ENCODE measurements around the gene ABCC8.

ABCC8 gene

GRCh38 chr11:17476317-17477083 lies at the start of gene ABCC8:
Gene ABCC8 (minus strand): TSS chr11:17476845. CDS start chr11:17476776, 69 bp downstream.
- no peak for DNase-seq (ENCODE audit: low spot score)

DNA sequence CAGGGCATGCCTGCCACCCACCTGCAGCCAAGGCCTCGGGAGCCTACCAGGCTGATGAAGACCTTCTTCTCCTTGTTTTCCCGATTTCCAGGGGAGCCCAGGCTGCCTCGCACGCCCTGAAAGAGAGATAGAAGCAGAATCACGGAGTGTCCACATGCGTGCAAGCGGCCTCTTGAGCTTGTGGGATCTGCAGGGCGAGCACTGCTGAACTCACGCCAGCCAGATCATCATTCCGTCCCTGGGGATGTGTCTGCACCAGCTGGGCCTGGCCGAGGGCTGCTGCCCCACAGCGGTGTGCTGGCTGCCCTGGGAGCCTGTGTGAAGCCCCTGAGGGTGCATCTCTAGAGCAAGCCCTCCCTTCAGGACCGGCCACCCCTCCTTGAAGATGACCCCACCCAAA lies 49.7 kb upstream of the ABCC8 start:
- no peak for DNase-seq (ENCODE audit: low spot score)

- no peak for DNase-seq (ENCODE audit: low spot score)
Measured at GRCh38 chr11:17525570-17525969, 48.9 kb upstream of the ABCC8 start.

DNA sequence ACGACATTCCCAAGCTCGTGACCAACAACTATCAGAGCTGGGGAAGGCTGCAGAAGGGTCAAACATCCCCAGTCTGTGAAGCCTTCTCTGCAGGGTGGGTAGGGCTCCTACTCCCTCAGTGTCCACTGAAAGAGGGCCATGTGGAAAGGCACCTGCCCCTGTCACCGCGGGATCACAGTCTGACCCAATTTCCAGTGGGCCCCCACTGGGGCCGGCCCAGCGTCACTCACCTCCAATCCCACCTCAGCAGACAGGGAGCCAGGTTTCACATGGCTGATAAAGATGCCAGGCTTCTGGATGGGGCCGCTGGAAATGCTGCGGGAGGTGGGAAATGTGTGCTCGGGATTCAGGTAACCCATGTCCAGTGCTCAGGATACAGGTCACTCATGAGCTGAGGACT lies 47.6 kb upstream of the ABCC8 start:
- DNase-seq (ENCODE audit: low spot score): no peak

DNA sequence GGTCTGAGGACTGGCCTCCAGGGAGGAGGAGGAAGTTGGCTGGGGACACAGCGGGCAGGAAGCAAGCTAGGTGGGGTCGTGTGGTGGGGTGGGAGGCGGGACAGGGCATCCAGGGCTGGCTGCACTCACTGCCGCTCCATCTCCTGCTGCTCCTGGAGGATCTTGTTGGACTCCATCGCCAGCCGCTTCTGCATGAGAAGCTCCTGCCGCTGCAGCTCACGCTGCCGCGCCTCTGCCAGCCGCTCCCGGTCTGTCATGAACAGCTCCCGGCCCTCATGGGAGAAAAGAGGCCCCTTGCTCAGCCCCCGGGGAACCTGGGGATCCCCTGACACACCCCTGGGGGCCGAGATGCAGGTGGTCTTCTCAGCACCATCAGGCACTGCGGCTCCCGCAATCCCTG lies 46.0 kb upstream of the ABCC8 start:
- no peak for DNase-seq (ENCODE audit: low spot score)

DNA sequence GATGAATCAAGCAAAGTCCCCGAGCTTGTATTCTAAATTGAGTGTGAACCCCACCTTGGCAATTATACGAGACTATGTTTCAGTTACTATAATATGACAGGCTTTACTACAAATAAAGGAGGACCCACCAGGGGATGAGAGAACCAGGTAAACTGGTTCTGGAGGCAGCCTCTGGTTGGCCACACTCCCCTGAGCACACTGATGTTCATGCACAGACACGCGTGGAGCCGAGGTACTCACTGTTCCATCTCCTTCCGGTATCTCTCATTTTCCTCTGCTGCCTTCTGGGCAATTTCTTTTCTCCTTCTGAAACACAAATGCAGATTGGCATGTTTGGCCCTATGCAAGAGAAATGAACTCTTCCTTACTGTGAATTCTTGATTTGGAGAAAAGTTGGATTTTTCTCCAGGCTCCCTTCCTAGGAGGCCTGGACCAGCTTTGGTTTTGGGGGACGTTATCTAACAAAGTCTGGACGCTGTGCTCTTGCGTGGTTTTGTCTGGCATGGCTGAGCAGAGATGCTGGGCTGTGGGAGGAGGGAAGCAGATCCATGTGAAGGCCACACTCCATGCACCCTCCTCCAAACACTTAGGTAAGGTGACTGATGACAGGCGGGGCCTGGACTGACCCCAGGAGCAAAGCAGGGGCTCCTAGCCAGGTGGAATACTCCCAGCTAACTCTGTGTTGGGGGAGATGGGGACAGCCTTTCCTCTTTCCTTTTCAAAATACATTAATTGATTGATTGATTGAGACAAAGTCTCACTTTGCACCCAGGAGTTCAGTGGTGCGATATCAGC lies 44.7 kb upstream of the ABCC8 start:
- no peak for DNase-seq (ENCODE audit: low spot score)

- no peak for DNase-seq (ENCODE audit: low spot score)
Measured at GRCh38 chr11:17519061-17519885, 42.6 kb upstream of the ABCC8 start.

DNA sequence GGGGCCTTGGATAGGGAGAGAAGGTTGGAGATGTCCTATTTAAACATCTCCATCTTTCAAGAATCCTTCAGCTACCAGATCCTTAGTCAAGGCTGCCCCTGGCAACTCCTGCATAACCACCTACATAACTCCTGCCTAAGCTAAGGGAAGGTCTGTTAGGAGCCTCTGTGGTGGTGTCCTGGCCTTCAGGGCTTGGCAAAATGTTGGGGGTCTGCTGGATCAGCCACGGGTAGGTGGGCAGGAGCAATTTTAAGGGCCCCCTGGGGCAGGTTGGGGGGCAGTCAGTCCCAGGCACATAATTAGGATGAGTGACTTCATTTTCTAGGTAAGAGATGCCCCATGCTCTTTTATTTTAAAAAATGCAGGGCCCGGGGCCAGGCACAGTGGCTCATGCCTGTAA lies 41.7 kb upstream of the ABCC8 start:
- DNase-seq (ENCODE audit: low spot score): no peak

- DNase-seq (ENCODE audit: low spot score): no peak
Measured at GRCh38 chr11:17517186-17517585, 40.5 kb upstream of the ABCC8 start.

DNA sequence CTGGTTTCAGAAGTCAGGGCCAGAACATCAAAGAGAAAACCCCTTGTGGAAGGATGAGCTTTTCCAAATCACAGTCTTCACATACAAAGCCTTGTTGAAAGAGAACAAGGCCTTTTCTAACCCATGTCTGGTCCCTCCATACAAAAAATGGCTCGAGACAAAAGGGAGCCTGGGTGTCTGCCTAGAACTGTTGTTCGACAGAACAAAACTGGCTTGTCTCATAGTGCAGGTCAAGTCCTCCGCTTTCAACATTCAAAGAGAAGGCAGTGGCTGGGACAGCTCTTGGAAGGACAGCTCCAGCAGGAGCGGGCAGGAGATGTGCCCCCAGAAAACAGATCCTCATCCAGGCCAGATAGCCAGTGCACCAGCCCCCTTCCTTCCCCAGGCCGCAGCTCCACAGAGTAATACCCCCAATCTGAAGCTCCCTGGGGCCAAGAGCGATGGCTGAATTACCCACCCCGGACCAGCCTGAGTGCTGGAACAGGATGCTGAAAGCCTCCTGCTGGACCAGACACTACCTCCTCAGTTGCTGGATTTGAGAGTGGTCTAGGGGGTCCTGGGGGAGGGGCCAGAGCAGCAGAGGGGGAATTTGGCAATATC lies 40.0 kb upstream of the ABCC8 start:
- DNase-seq (ENCODE audit: low spot score): no peak

- no peak for DNase-seq (ENCODE audit: low spot score)
Measured at GRCh38 chr11:17515443-17516176, 39.0 kb upstream of the ABCC8 start.

- no peak for DNase-seq (ENCODE audit: low spot score)
Measured at GRCh38 chr11:17514476-17514875, 37.8 kb upstream of the ABCC8 start.

- DNase-seq (ENCODE audit: low spot score): no peak
Measured at GRCh38 chr11:17513853-17514252, 37.2 kb upstream of the ABCC8 start.

DNA sequence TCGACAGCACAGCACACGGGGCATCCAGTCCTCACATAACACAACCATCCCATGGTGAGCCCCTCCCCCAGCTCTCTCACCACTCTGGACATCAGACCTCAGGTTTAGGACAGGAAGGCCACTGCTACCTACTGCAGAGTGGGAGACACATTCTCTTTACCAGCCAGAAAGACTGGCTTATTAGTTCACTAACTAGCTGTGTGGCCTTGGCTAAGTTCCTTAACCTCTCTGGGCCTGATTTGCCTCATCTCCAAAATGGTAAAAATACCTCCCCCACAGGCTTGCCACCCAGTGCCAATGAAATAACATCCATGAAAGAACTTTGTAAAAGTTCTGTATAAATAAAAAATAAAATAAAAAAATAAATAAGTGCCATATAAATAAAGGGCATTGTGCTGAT lies 35.5 kb upstream of the ABCC8 start:
- DNase-seq (ENCODE audit: low spot score): no peak

DNA sequence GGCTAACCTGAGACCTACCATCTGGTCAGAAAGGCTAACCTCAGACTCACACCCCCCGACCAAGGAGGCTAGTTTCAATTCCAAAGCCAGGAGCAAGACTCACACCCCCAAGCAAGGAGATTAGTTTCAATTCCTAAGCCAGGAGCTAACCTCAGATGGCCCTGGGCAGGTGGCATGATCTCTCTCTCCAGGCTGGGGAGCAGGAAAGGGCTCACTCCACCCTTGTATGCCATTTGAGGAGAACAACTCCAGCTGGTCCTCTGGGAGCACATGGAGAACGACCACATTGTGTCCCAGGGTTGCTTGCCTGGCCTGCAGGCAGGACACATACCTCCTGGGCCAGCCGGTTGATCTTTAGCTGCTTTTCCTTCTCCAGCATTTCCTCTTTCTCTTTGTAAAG lies 34.9 kb upstream of the ABCC8 start:
- DNase-seq (ENCODE audit: low spot score): no peak

DNA sequence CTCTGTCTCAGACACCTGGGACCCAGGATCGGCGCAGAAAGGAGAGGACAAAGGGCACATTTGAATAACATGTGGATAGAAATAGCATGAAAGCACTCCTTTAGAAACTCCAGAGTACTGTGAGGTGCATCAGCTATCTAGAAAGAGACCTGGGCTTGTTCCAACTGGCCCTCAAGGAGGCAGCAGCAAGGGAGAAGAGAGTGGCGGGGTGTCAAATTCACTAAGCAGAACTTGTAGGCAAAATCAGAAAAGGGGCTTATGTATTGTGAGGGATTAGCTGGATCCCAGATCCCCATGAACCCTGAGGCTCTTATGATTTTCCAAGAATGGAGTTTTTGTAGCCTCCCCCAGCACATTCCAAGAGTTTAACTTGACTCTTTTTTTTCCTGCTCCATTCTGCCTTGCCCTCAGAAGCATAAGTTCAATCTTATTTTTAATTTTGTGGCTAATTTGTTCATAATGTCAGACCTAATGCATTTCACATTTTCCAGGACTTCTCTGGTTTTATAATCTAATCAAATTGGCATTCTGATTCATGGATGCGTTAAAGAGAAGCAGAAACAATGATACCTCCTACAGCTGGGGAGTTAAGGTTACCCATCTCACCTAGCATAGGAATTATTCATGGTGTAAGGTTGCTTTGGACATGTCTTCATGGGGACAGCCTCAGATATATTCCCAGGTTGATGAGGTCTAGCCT lies 34.0 kb upstream of the ABCC8 start:
- no peak for DNase-seq (ENCODE audit: low spot score)

- DNase-seq (ENCODE audit: low spot score): no peak
Measured at GRCh38 chr11:17508791-17509190, 32.1 kb upstream of the ABCC8 start.

DNA sequence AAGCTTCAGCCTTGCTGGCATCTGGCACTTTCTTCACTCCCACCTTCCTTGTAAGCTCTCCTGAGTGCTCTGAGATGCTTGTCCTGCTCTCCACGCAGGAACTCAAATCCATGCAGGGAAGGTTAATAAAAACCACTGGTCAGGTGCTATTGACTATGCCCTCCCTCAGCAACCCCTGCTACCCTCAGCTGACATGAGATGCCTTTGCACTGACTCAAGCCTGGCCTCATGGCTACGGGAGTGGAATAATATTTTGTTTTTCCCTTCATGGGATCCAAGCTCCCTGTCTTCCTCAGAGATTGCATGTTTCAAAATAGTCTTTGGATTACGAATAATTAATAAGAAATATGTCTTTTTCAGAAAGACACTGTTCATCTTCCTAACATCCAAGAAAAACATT lies 31.7 kb upstream of the ABCC8 start:
- no peak for DNase-seq (ENCODE audit: low spot score)

- DNase-seq (ENCODE audit: low spot score): no peak
Measured at GRCh38 chr11:17507773-17508172, 31.1 kb upstream of the ABCC8 start.

DNA sequence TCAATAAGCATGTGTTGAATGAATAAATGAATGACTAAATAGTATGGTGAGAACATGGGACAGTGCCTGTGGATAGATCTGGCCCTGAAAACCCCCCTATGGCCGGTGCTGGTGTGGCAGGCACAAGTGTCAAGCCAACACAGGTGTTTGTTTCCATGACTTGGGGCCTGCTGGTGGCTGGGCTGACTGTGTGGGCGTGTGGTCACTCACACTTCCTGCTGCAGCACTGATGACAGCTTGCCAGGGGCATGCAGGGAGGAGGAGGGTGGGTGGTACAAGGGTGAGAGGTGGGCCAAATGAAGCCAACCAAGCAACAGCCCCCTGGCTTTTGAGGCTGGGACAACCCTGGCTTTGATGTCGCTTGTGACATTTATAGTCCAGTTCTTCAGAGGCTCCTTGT lies 30.3 kb upstream of the ABCC8 start:
- DNase-seq (ENCODE audit: low spot score): no peak

- no peak for DNase-seq (ENCODE audit: low spot score)
Measured at GRCh38 chr11:17506314-17506713, 29.7 kb upstream of the ABCC8 start.
